ENCODE results near the gene SELENOW. TPM values are rescaled to one million over a fixed set of nuclear protein-coding genes. Genes with fewer than 3 reads are reported as not detected.

Gene SELENOW
- total and polyA plus RNA-seq, 2 of the 4 experiments (the other 2 are of a cell fraction), result 61.3 to 217 TPM

GRCh38 chr19:47820410-47820809, 41.9 kb downstream of the SELENOW start:
- Histone ChIP-seq H4K8ac (ENCODE audit: low read depth in 2 of 2, low read length in 2 of 2) (no peak overlapping the region), H3K4me1 (ENCODE audit: control insufficient read depth, insufficient read depth, low read length) (no peaks in the 10 kb centered on the region), H3K18ac (ENCODE audit: low read depth, low read length) (no peak overlapping the region), H3K36me3 (ENCODE audit: control insufficient read depth, insufficient read depth, low read length) (no peaks in the 10 kb centered on the region), H3K9me1 (ENCODE audit: insufficient read depth, low read length) (no peaks in the 10 kb centered on the region), H4K5ac (ENCODE audit: low read depth, low read length) (no peak overlapping the region), H3K9ac (ENCODE audit: low read depth, low read length) (no peak overlapping the region), H3K4me2 (ENCODE audit: low read depth, low read length) (no peak overlapping the region), H3K14ac (replicated peaks; ENCODE audit: low read depth, low read length) (no peak overlapping the region), H2BK20ac (ENCODE audit: low read depth, low read length) (no peak overlapping the region), H3K9me3 (ENCODE audit: control insufficient read depth, insufficient read depth, low read length) (no peaks in the 10 kb centered on the region), H3K27me3 (ENCODE audit: control insufficient read depth, insufficient read depth, low read length) (peaks cover 41% of the 10 kb centered on the region), H3K79me1 (ENCODE audit: low read depth in 1 of 2, low read length in 2 of 2) (no peaks in the 10 kb centered on the region), H2BK15ac (ENCODE audit: low read depth, low read length) (no peak overlapping the region), H2AFZ (replicated peaks; ENCODE audit: low read length, poor library complexity) (no peak overlapping the region), H3K27ac (ENCODE audit: insufficient read depth, low read length) (no peak overlapping the region), H3K4ac (ENCODE audit: low read depth, low read length) (no peak overlapping the region), H4K91ac (ENCODE audit: insufficient read depth, low read depth, low read length) (no peak overlapping the region), H2AK9ac (replicated peaks; ENCODE audit: low read depth, low read length, poor library complexity) (no peak overlapping the region), H3K23ac (ENCODE audit: low read depth, low read length) (no peak overlapping the region), H3K56ac (ENCODE audit: extremely low read depth, insufficient read depth, low read length) (no peak overlapping the region), H3K4me3 (ENCODE audit: insufficient read depth, low read depth, low read length) (no peak overlapping the region), H2BK5ac (ENCODE audit: low read depth, low read length, poor library complexity, severe bottlenecking) (no peak overlapping the region), H2BK120ac (ENCODE audit: low read depth, low read length) (no peak overlapping the region), H2AK5ac (ENCODE audit: low read depth, low read length) (no peak overlapping the region), H4K20me1 (ENCODE audit: insufficient read depth, low read length) (no peaks in the 10 kb centered on the region)
- WGBS, 2 experiments (ENCODE audit: extremely low coverage in 2 of 2, insufficient read length in 1 of 2), result 61% methylated on average over 2 of the region's 2 CpGs; no CpG with 5 or more reads in 1 of the 2 experiments
- dilution Hi-C loops (cut with HindIII; ENCODE audit: low sequenced_read_pairs, unreplicated experiment) (no loop called here), in situ Hi-C loops (cut with MboI; ENCODE audit: low sequenced_read_pairs) (no loop called here), intact Hi-C loops (cut with micrococcal nuclease) (no loop called here)
- DNase-seq, result no peak
- ATAC-seq (ENCODE audit: low read depth), result no peak
- ChIA-PET POLR2A (ENCODE audit: unreplicated experiment) (no interaction called here), CTCF (no interaction called here)
- no TSS peak for BruUV-seq (replicated peaks)
- no peak for TF ChIP-seq SMC3 (IDR thresholded peaks at IDR 0.05; ENCODE audit: low read depth, low read length)
- no peak for TF ChIP-seq BHLHE40 (IDR thresholded peaks at IDR 0.05; ENCODE audit: low read depth, low read length)
- TF ChIP-seq CHD1 (IDR thresholded peaks at IDR 0.05; ENCODE audit: low read depth, low read length), result no peak
- TF ChIP-seq FOS (IDR thresholded peaks at IDR 0.05; ENCODE audit: low read depth, low read length), result no peak

All from IMR-90 (cell line).